GM23338 (cell line): ENCODE measurements around the gene AQP1.

Experiments used
- CREB1 ChIP-seq: fragments of 250-450 bp; sonication (Bioruptor Pico); IDR thresholded peaks from 2 replicates; pipeline ENCODE4 v1.5.0; 2020; ENCODE audit warnings: low read depth, mild to moderate bottlenecking, moderate library complexity
- EZH2 ChIP-seq: fragments of 200-600 bp; sonication (generic); IDR thresholded peaks from one replicate; pipeline ENCODE4 v1.8.0; 2017; ENCODE audit warnings: antibody characterized with exemption, mild to moderate bottlenecking, low read depth; ENCODE audit not compliant: unreplicated experiment
- EZH2phosphoT487 ChIP-seq: fragments of 200-600 bp; sonication (generic); IDR thresholded peaks from one replicate; pipeline ENCODE4 v1.8.1; 2018; ENCODE audit warnings: antibody characterized with exemption; ENCODE audit not compliant: unreplicated experiment
- JUNB ChIP-seq: IDR thresholded peaks from one replicate; pipeline ENCODE4 v1.6.1; 2016; ENCODE audit warnings: antibody characterized with exemption; ENCODE audit not compliant: unreplicated experiment
- POLR2AphosphoS5 ChIP-seq: IDR thresholded peaks from 2 replicates; pipeline ENCODE4 v1.6.1; 2016; ENCODE audit warnings: antibody characterized with exemption, low read depth
- STAT1 ChIP-seq: IDR thresholded peaks from one replicate; pipeline ENCODE4 v1.6.1; 2016; ENCODE audit warnings: antibody characterized with exemption; ENCODE audit not compliant: unreplicated experiment
- ZNF331 ChIP-seq: fragments of 250-450 bp; sonication (Bioruptor Pico); IDR thresholded peaks from 2 replicates; pipeline ENCODE4 v1.5.0; 2020; ENCODE audit warnings: low read depth, mild to moderate bottlenecking, moderate library complexity
- TF ChIP-seq, protein P1 (sequence below), 2 experiments: fragments of 200-600 bp in 1 of 2; sonication (generic) in 1 of 2; conservative IDR thresholded peaks; 2 replicates each; pipeline versions ENCODE4 v1.5.1 to v1.6.1; 2016 to 2017; ENCODE audit warnings: antibody characterized with exemption in 2 of 2, low read depth in 2 of 2, mild to moderate bottlenecking in 2 of 2, moderate library complexity in 1 of 2
- TF ChIP-seq, protein P2 (sequence below): IDR thresholded peaks from one replicate; pipeline ENCODE4 v1.6.1; 2018; ENCODE audit warnings: antibody characterized with exemption; ENCODE audit not compliant: unreplicated experiment
- TF ChIP-seq, protein P3 (sequence below): IDR thresholded peaks from 2 replicates; pipeline ENCODE4 v1.6.1; 2016; ENCODE audit warnings: antibody characterized with exemption
- TF ChIP-seq, protein P4 (sequence below): fragments of 250-450 bp; sonication (Bioruptor Pico); IDR thresholded peaks from 2 replicates; pipeline ENCODE4 v1.5.0; 2020; ENCODE audit warnings: mild to moderate bottlenecking, moderate library complexity

DNA sequence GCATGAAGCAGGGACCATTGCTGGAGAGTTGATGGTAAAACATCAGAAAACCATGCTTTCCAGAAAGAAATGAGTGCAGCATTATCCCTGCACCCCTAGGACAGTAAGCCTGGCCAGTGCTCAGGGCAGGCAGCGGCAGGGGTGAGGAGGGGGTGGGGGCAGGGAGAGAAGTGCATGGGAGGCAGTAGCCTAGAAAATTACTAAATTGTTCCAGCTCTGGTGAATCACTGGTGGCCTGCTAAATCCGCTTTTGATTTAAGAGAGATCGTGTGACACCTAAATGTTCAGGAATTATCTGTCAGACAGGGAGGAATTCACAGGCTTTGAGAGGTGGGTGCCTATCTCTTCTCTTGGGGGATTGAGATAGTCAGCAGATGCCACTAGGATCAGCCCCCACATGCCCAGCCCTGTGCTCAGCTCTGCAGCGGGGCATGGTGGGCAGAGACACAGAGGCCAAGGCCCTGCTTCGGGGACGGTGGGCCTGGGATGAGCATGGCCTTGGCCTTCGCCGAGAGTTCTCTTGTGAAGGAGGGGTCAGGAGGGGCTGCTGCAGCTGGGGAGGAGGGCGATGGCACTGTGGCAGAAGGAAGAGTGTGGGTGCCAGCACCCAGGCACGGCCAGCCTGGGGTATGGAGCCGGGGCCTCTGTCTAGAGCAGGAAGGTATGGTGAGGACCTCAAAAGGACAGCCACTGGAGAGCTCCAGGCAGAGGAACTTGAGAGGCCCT is 5.0 kb upstream of the AQP1 start:
- TF ChIP-seq, protein P1, sequence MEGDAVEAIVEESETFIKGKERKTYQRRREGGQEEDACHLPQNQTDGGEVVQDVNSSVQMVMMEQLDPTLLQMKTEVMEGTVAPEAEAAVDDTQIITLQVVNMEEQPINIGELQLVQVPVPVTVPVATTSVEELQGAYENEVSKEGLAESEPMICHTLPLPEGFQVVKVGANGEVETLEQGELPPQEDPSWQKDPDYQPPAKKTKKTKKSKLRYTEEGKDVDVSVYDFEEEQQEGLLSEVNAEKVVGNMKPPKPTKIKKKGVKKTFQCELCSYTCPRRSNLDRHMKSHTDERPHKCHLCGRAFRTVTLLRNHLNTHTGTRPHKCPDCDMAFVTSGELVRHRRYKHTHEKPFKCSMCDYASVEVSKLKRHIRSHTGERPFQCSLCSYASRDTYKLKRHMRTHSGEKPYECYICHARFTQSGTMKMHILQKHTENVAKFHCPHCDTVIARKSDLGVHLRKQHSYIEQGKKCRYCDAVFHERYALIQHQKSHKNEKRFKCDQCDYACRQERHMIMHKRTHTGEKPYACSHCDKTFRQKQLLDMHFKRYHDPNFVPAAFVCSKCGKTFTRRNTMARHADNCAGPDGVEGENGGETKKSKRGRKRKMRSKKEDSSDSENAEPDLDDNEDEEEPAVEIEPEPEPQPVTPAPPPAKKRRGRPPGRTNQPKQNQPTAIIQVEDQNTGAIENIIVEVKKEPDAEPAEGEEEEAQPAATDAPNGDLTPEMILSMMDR (conservative IDR thresholded peaks at IDR 0.05; ENCODE audit: low read depth in 2 of 2): no peak
- no peak for TF ChIP-seq JUNB
- TF ChIP-seq EZH2: no peak
- TF ChIP-seq, protein P2, sequence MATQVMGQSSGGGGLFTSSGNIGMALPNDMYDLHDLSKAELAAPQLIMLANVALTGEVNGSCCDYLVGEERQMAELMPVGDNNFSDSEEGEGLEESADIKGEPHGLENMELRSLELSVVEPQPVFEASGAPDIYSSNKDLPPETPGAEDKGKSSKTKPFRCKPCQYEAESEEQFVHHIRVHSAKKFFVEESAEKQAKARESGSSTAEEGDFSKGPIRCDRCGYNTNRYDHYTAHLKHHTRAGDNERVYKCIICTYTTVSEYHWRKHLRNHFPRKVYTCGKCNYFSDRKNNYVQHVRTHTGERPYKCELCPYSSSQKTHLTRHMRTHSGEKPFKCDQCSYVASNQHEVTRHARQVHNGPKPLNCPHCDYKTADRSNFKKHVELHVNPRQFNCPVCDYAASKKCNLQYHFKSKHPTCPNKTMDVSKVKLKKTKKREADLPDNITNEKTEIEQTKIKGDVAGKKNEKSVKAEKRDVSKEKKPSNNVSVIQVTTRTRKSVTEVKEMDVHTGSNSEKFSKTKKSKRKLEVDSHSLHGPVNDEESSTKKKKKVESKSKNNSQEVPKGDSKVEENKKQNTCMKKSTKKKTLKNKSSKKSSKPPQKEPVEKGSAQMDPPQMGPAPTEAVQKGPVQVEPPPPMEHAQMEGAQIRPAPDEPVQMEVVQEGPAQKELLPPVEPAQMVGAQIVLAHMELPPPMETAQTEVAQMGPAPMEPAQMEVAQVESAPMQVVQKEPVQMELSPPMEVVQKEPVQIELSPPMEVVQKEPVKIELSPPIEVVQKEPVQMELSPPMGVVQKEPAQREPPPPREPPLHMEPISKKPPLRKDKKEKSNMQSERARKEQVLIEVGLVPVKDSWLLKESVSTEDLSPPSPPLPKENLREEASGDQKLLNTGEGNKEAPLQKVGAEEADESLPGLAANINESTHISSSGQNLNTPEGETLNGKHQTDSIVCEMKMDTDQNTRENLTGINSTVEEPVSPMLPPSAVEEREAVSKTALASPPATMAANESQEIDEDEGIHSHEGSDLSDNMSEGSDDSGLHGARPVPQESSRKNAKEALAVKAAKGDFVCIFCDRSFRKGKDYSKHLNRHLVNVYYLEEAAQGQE: no peak
- TF ChIP-seq, protein P3, sequence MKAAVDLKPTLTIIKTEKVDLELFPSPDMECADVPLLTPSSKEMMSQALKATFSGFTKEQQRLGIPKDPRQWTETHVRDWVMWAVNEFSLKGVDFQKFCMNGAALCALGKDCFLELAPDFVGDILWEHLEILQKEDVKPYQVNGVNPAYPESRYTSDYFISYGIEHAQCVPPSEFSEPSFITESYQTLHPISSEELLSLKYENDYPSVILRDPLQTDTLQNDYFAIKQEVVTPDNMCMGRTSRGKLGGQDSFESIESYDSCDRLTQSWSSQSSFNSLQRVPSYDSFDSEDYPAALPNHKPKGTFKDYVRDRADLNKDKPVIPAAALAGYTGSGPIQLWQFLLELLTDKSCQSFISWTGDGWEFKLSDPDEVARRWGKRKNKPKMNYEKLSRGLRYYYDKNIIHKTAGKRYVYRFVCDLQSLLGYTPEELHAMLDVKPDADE: no peak
- no peak for TF ChIP-seq EZH2phosphoT487
- no peak for TF ChIP-seq POLR2AphosphoS5
- TF ChIP-seq ZNF331 (CRISPR knock-in tag): no peak
- TF ChIP-seq CREB1 (CRISPR knock-in tag): no peak
- no peak for TF ChIP-seq STAT1
- TF ChIP-seq, protein P4, sequence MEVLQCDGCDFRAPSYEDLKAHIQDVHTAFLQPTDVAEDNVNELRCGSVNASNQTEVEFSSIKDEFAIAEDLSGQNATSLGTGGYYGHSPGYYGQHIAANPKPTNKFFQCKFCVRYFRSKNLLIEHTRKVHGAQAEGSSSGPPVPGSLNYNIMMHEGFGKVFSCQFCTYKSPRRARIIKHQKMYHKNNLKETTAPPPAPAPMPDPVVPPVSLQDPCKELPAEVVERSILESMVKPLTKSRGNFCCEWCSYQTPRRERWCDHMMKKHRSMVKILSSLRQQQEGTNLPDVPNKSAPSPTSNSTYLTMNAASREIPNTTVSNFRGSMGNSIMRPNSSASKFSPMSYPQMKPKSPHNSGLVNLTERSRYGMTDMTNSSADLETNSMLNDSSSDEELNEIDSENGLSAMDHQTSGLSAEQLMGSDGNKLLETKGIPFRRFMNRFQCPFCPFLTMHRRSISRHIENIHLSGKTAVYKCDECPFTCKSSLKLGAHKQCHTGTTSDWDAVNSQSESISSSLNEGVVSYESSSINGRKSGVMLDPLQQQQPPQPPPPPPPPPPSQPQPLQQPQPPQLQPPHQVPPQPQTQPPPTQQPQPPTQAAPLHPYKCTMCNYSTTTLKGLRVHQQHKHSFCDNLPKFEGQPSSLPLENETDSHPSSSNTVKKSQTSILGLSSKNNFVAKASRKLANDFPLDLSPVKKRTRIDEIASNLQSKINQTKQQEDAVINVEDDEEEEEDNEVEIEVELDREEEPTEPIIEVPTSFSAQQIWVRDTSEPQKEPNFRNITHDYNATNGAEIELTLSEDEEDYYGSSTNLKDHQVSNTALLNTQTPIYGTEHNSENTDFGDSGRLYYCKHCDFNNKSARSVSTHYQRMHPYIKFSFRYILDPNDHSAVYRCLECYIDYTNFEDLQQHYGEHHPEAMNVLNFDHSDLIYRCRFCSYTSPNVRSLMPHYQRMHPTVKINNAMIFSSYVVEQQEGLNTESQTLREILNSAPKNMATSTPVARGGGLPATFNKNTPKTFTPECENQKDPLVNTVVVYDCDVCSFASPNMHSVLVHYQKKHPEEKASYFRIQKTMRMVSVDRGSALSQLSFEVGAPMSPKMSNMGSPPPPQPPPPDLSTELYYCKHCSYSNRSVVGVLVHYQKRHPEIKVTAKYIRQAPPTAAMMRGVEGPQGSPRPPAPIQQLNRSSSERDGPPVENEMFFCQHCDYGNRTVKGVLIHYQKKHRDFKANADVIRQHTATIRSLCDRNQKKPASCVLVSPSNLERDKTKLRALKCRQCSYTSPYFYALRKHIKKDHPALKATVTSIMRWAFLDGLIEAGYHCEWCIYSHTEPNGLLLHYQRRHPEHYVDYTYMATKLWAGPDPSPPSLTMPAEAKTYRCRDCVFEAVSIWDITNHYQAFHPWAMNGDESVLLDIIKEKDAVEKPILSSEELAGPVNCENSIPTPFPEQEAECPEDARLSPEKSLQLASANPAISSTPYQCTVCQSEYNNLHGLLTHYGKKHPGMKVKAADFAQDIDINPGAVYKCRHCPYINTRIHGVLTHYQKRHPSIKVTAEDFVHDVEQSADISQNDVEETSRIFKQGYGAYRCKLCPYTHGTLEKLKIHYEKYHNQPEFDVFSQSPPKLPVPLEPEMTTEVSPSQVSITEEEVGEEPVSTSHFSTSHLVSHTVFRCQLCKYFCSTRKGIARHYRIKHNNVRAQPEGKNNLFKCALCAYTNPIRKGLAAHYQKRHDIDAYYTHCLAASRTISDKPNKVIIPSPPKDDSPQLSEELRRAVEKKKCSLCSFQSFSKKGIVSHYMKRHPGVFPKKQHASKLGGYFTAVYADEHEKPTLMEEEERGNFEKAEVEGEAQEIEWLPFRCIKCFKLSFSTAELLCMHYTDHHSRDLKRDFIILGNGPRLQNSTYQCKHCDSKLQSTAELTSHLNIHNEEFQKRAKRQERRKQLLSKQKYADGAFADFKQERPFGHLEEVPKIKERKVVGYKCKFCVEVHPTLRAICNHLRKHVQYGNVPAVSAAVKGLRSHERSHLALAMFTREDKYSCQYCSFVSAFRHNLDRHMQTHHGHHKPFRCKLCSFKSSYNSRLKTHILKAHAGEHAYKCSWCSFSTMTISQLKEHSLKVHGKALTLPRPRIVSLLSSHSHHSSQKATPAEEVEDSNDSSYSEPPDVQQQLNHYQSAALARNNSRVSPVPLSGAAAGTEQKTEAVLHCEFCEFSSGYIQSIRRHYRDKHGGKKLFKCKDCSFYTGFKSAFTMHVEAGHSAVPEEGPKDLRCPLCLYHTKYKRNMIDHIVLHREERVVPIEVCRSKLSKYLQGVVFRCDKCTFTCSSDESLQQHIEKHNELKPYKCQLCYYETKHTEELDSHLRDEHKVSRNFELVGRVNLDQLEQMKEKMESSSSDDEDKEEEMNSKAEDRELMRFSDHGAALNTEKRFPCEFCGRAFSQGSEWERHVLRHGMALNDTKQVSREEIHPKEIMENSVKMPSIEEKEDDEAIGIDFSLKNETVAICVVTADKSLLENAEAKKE (CRISPR knock-in tag): no peak
